Esophagus squamous epithelium (tissue), 4 donors: ENCODE measurements around the gene CTDP1.

Experiments
- POLR2A ChIP-seq, 4 donors: fragments of 450-650 bp; IDR thresholded peaks; one replicate each; pipeline ENCODE4 v1.6.1; 2017; ENCODE audit warnings: antibody characterized with exemption in 4 of 4, mild to moderate bottlenecking in 4 of 4, moderate library complexity in 3 of 4
- TF ChIP-seq, protein P1 (sequence below), 6 experiments: fragments of 450-650 bp in 4 of 6; fragments of 200-600 bp in 2 of 6; sonication (generic) in 2 of 6; IDR thresholded peaks; one replicate each; pipeline ENCODE4 v1.5.1; 2016 to 2019; ENCODE audit warnings: antibody characterized with exemption in 6 of 6, mild to moderate bottlenecking in 4 of 6, moderate library complexity in 4 of 6

- TF ChIP-seq, protein P1, sequence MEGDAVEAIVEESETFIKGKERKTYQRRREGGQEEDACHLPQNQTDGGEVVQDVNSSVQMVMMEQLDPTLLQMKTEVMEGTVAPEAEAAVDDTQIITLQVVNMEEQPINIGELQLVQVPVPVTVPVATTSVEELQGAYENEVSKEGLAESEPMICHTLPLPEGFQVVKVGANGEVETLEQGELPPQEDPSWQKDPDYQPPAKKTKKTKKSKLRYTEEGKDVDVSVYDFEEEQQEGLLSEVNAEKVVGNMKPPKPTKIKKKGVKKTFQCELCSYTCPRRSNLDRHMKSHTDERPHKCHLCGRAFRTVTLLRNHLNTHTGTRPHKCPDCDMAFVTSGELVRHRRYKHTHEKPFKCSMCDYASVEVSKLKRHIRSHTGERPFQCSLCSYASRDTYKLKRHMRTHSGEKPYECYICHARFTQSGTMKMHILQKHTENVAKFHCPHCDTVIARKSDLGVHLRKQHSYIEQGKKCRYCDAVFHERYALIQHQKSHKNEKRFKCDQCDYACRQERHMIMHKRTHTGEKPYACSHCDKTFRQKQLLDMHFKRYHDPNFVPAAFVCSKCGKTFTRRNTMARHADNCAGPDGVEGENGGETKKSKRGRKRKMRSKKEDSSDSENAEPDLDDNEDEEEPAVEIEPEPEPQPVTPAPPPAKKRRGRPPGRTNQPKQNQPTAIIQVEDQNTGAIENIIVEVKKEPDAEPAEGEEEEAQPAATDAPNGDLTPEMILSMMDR (IDR thresholded peaks at IDR 0.05): no peak
- no peak for TF ChIP-seq POLR2A (IDR thresholded peaks at IDR 0.05)
Measured at GRCh38 chr18:79799619-79800370, 120.2 kb downstream of the CTDP1 start.
